A673 (cell line): ENCODE data around the gene CDK2AP2.

ENCODE experiments used
- CTCF ChIP-seq: fragments of 300-800, 200-600 bp; sonication (generic); conservative IDR thresholded peaks from 2 replicates; pipeline ENCODE4 v1.5.1; 2017; ENCODE audit warnings: low read depth, mild to moderate bottlenecking, antibody characterized with exemption, low read length, moderate library complexity, mixed read lengths
- EZH2 ChIP-seq: fragments of 200-600 bp; sonication (generic); IDR thresholded peaks from 2 replicates; pipeline ENCODE4 v1.6.1; 2017; ENCODE audit warnings: borderline replicate concordance, low read depth, mild to moderate bottlenecking, mixed read lengths, antibody characterized with exemption, low read length; ENCODE audit not compliant: poor library complexity, severe bottlenecking

GRCh38 chr11:67506426-67507051, 1.4 kb downstream of the CDK2AP2 start:
- TF ChIP-seq CTCF, result 0 out of 2 replicates have a peak, but pooled peaks have one; percentile 13
- no peak for TF ChIP-seq EZH2
